GM12878 (cell line): ENCODE measurements around the gene CPEB3. TPM values are rescaled to one million over a fixed set of nuclear protein-coding genes. Genes with fewer than 3 reads are reported as not detected.

Experiments
- ATAC-seq: fragments of 200-7000 bp; cut with Tn5 transposase; 3 replicates; pipeline ENCODE4 v1.9.1; 2020; ENCODE audit warnings: mild to moderate bottlenecking, moderate library complexity
- BruUV-seq: library from RNA; stranded (reverse); fragments of 400-500 nt; replicated peaks from 2 replicates; lab custom pipeline; 2021; lab: Mats Ljungman, UMichigan
- CTCF ChIA-PET: fragments of 300-600 bp; sonication (Branson Sonifier 250); formaldehyde crosslinking; extraction: SDS; loops from one replicate; lab custom pipeline; 2021; ENCODE audit warnings: inconsistent platforms; lab: Yijun Ruan, JAX
- POLR2A ChIA-PET: fragments of 350-600 bp; formaldehyde crosslinking; extraction: SDS; loops from one replicate; lab custom pipeline; 2021; ENCODE audit warnings: inconsistent platforms; lab: Charles Lee
- RAD21 ChIA-PET: fragments of 300-600 bp; sonication (Branson Sonifier 250); formaldehyde crosslinking; loops from one replicate; lab custom pipeline; 2023; ENCODE audit warnings: antibody characterized with exemption; ENCODE audit not compliant: unreplicated experiment; lab: Charles Lee
- SMC1A ChIA-PET: fragments of 300-600 bp; sonication (Branson Sonifier 250); formaldehyde crosslinking; loops from one replicate; lab custom pipeline; 2023; ENCODE audit not compliant: unreplicated experiment, uncharacterized antibody; lab: Charles Lee
- DNase-seq: peaks from one replicate; pipeline ENCODE4 v3.0.0-alpha.2; 2011; ENCODE audit warnings: low read depth, low spot score
- FAIRE-seq: peaks from 3 replicates; lab custom pipeline; 2011; peaks lifted over from hg19 to GRCh38; lab: Jason Lieb, UNC
- H2AFZ ChIP-seq: 2 replicates; pipeline ENCODE4 v1.6.0; 2011; ENCODE audit warnings: low read depth, low read length, control low read depth; ENCODE audit not compliant: control insufficient read depth
- H3K27ac ChIP-seq: 2 replicates; pipeline ENCODE4 v1.5.1; 2011; ENCODE audit warnings: control low read depth; ENCODE audit not compliant: control insufficient read depth, insufficient read depth
- H3K27me3 ChIP-seq, 2 experiments: replicated peaks in 1 of 2; 2 replicates each; pipeline versions ENCODE4 v1.6.0 to v1.6.1; 2011; ENCODE audit warnings: low read length in 1 of 2; ENCODE audit not compliant: control insufficient read depth in 2 of 2, insufficient read depth in 2 of 2
- H3K36me3 ChIP-seq, 2 experiments: 2 replicates each; pipeline ENCODE4 v1.5.1; 2011; ENCODE audit warnings: low read length in 1 of 2; ENCODE audit not compliant: control insufficient read depth in 2 of 2, insufficient read depth in 2 of 2
- H3K4me1 ChIP-seq: 2 replicates; pipeline ENCODE4 v1.6.1; 2011; ENCODE audit warnings: mild to moderate bottlenecking, low read length, moderate library complexity, mixed read lengths; ENCODE audit not compliant: control insufficient read depth, insufficient read depth
- H3K4me2 ChIP-seq: 2 replicates; pipeline ENCODE4 v1.6.0; 2011; ENCODE audit warnings: control low read depth; ENCODE audit not compliant: control insufficient read depth, insufficient read depth
- H3K4me3 ChIP-seq: fragments of 200-600 bp; sonication (generic); 2 replicates; pipeline ENCODE4 v1.5.1; 2016
- H3K79me2 ChIP-seq: 2 replicates; pipeline ENCODE4 v1.6.0; 2011; ENCODE audit warnings: low read length; ENCODE audit not compliant: control insufficient read depth, insufficient read depth
- H3K9ac ChIP-seq: 2 replicates; pipeline ENCODE4 v1.8.0; 2011; ENCODE audit warnings: low read length, control low read depth, mixed read lengths; ENCODE audit not compliant: control insufficient read depth, insufficient read depth
- H3K9me3 ChIP-seq: replicated peaks from 3 replicates; pipeline ENCODE4 v1.5.1; 2011; ENCODE audit warnings: mild to moderate bottlenecking, low read length; ENCODE audit not compliant: control insufficient read depth, insufficient read depth
- H4K20me1 ChIP-seq: 2 replicates; pipeline ENCODE4 v1.6.0; 2011; ENCODE audit not compliant: control insufficient read depth, insufficient read depth
- BMI1 ChIP-seq: fragments of 450-650 bp; IDR thresholded peaks from 2 replicates; pipeline ENCODE4 v1.6.1; 2016; ENCODE audit warnings: mild to moderate bottlenecking, moderate library complexity, borderline replicate concordance
- ESRRA ChIP-seq: IDR thresholded peaks from 2 replicates; pipeline ENCODE4 v1.6.1; 2012; ENCODE audit warnings: mild to moderate bottlenecking, low read length, improper control_type of control experiment
- MEF2B ChIP-seq: fragments of 450-650 bp; IDR thresholded peaks from 2 replicates; pipeline ENCODE4 v1.6.1; 2018; ENCODE audit warnings: mild to moderate bottlenecking, moderate library complexity; ENCODE audit not compliant: partially characterized antibody, poor library complexity, severe bottlenecking
- MTA2 ChIP-seq: fragments of 450-650 bp; IDR thresholded peaks from 2 replicates; pipeline ENCODE4 v1.6.1; 2016; ENCODE audit warnings: low read depth, mild to moderate bottlenecking, moderate library complexity
- MYC ChIP-seq: IDR thresholded peaks from 2 replicates; pipeline ENCODE4 v1.6.1; 2011; ENCODE audit warnings: mild to moderate bottlenecking, low read length, moderate library complexity, inconsistent platforms; ENCODE audit not compliant: insufficient read depth, insufficient replicate concordance, insufficient read length, severe bottlenecking
- NFYA ChIP-seq: IDR thresholded peaks from 2 replicates; pipeline ENCODE4 v1.6.1; 2011; ENCODE audit warnings: low read depth, mild to moderate bottlenecking, low read length, improper control_type of control experiment, borderline replicate concordance
- NRF1 ChIP-seq: conservative IDR thresholded peaks from 2 replicates; pipeline ENCODE4 v1.6.1; 2011; ENCODE audit warnings: mild to moderate bottlenecking, low read depth, low read length, improper control_type of control experiment
- SMAD5 ChIP-seq: IDR thresholded peaks from 2 replicates; pipeline ENCODE4 v1.6.1; 2016; ENCODE audit warnings: antibody characterized with exemption, low read depth
- SUZ12 ChIP-seq: fragments of 200-600 bp; sonication (generic); IDR thresholded peaks from one replicate; pipeline ENCODE4 v1.6.1; 2018; ENCODE audit warnings: antibody characterized with exemption, mild to moderate bottlenecking; ENCODE audit not compliant: unreplicated experiment
- TAF1 ChIP-seq: IDR thresholded peaks from 2 replicates; pipeline ENCODE4 v1.6.1; 2011; ENCODE audit warnings: mild to moderate bottlenecking, low read depth, low read length, borderline replicate concordance
- USF2 ChIP-seq: IDR thresholded peaks from 2 replicates; pipeline ENCODE4 v1.6.1; 2011; ENCODE audit warnings: low read depth, low read length, improper control_type of control experiment, borderline replicate concordance
- WGBS: methylation state at CpG from one replicate; pipeline ENCODE4 v1.1.6; 2016; ENCODE audit warnings: low lambda C conversion rate; ENCODE audit not compliant: insufficient replicate concordance, insufficient coverage; ENCODE audit errors: missing lambda C conversion rate; 5-methylcytosine and 5-hydroxymethylcytosine counted together
- in situ Hi-C: fragments of 300-500 bp; cut with MboI; formaldehyde crosslinking; loops from 9 replicates; pipeline ENCODE4 v1.14.3; 2018; ENCODE audit warnings: mixed read lengths
- intact Hi-C: fragments of 100-400 bp; cut with micrococcal nuclease; formaldehyde crosslinking; loops from one replicate; pipeline ENCODE4 v1.14.2; 2022; ENCODE audit not compliant: unreplicated experiment
- polyA plus RNA-seq, 11 experiments: library from polyadenylated mRNA; depleted of rRNA in 4 of 11; unstranded in 6 of 11; stranded (reverse) in 5 of 11; fragments of >200 nt; fragmentation: Nextera tagmentation in 4 of 11; fragmentation: Illumina TruSeq in 1 of 11; extraction: Ambion mirVana in 4 of 11; extraction: Trizol in 1 of 11; gene quantifications; 1 replicate in 1 of 11; 2 replicates in 10 of 11; pipeline versions ENCODE4 v1.2.1 to v1.2.3, GENCODE V29; 2011 to 2016; ENCODE audit warnings: inconsistent platforms in 2 of 11, missing spikeins in 2 of 11, low read depth in 1 of 11
- total RNA-seq, 4 experiments: library from RNA; depleted of rRNA in 3 of 4; stranded (reverse); fragments of >200 nt in 3 of 4; fragmentation: Illumina TruSeq in 1 of 4; extraction: Trizol in 1 of 4; gene quantifications; 2 replicates each; pipeline versions ENCODE4 v1.2.1 to v1.2.3, GENCODE V29; 2013 to 2021

The CPEB3 gene
- total and polyA plus RNA-seq, 10 of the 15 experiments (the other 5 are each of a cell fraction or from before 2014, with no cell fraction given): 0.50 to 2.3 (median 1.2) TPM

- H3K79me2 ChIP-seq: no peaks in the 10 kb centered on the region
- POLR2A ChIA-PET: interaction anchor here (1.3 kb wide), 1 partner anchor 127 kb away, joined by 3 read pairs; no protein-coding TSS in a partner anchor
- no peaks in the 10 kb centered on the region for H3K9me3 ChIP-seq
- DNase-seq: no peak
- no peak overlapping the region for H3K27ac ChIP-seq
- 66% methylated on average over 8 of the region's 8 CpGs for WGBS
- peak; percentile 23 for FAIRE-seq
- no peaks in the 10 kb centered on the region for H3K36me3 ChIP-seq
- no peak overlapping the region for H2AFZ ChIP-seq
- intact Hi-C loops: no loop called here
- H4K20me1 ChIP-seq: no peaks in the 10 kb centered on the region
- no peak overlapping the region for H3K4me3 ChIP-seq
- in situ Hi-C loops: no loop called here
- no TSS peak for BruUV-seq
- SMC1A ChIA-PET: interaction anchor here (1.6 kb wide), 1 partner anchor 56 kb away, joined by 3 read pairs; no protein-coding TSS in a partner anchor
- H3K27me3 ChIP-seq: no peaks in the 10 kb centered on the region
- CTCF ChIA-PET: interaction anchor here (0.6 to 1.0 kb wide), 3 partner anchors 13 to 782 kb away, joined by 3 read pairs; no protein-coding TSS in a partner anchor
- no peaks in the 10 kb centered on the region for H3K4me1 ChIP-seq
- no peak overlapping the region for H3K4me2 ChIP-seq
- H3K9ac ChIP-seq: no peak overlapping the region
- TF ChIP-seq ESRRA: no peak
- no peak for TF ChIP-seq MYC
- TF ChIP-seq NFYA: no peak
- TF ChIP-seq SUZ12: no peak
- no peak for TF ChIP-seq BMI1
- ATAC-seq: no peak
- RAD21 ChIA-PET: no interaction called here
Measured at GRCh38 chr10:92156874-92157773, 133.8 kb downstream of the CPEB3 start.

- Histone ChIP-seq H3K4me3 (no peak overlapping the region), H3K9me3 (no peaks in the 10 kb centered on the region), H3K9ac (no peak overlapping the region), H3K4me2 (no peak overlapping the region), H3K79me2 (no peaks in the 10 kb centered on the region), H3K27me3 (no peaks in the 10 kb centered on the region), H2AFZ (no peak overlapping the region), H4K20me1 (no peaks in the 10 kb centered on the region), H3K36me3 (no peaks in the 10 kb centered on the region), H3K27ac (no peak overlapping the region), H3K4me1 (no peaks in the 10 kb centered on the region)
- ChIA-PET RAD21 (no interaction called here), SMC1A (interaction anchor here (1.3 kb wide), 4 partner anchors 34 to 144 kb away, joined by 3 to 4 read pairs (median 4); no protein-coding TSS in a partner anchor), CTCF (interaction anchor here (1.4 kb wide), 1 partner anchor 63 kb away, joined by 5 read pairs; no protein-coding TSS in a partner anchor), POLR2A (no interaction called here)
- ATAC-seq: no peak
- in situ Hi-C loops: no loop called here
- no peak for FAIRE-seq
- intact Hi-C loops: no loop called here
- no peak for TF ChIP-seq USF2
- no peak for TF ChIP-seq BMI1
- no peak for TF ChIP-seq SMAD5
- TF ChIP-seq MTA2: no peak
- TF ChIP-seq TAF1: no peak
- TF ChIP-seq NRF1: no peak
- TF ChIP-seq MEF2B: no peak
- DNase-seq: no peak
- BruUV-seq: no TSS peak
Measured at GRCh38 chr10:92150823-92151222, 140.1 kb downstream of the CPEB3 start.
